ENCODE results near the gene FCRLB. TPM values are rescaled to one million over a fixed set of nuclear protein-coding genes. Genes with fewer than 3 reads are reported as not detected.
"Not testable (repeated sequence)": the region's sequence is repeated elsewhere in the genome, so short reads cannot be mapped to it uniquely, and the experiment has no call there.

Gene FCRLB
- polyA plus RNA-seq, 2 of the 4 experiments (the other 2 are of a cell fraction): 0.48 to 0.75 TPM

DNA sequence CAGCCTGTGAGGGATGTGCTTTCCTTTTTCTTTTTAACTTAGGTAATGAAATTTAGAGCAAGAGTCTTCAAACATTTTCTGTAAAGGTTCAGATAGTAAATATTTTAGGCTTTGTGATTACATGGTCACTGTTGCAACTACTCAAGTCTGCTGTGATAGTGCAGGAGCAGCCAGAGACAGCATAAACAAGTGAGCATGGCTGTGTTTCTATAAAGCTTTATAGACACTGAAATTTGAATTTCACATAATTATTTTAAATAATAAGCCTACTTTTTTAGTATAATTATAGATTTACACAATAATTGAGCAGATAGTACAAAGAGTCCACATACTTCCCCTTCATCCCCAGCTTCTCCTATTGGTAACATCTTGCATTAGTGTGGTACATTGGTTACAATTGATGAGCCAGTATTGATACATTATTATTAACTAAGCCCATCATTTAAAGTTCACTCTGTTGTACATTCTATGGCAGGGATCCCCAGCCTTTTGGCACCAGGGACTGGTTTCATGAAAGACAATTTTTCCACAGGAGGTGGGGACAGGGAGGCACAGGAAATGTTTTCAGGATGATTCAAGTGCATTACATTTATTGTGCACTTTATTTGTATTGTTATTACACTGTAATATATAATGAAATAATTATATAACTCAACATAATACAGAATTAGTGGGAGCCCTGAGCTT is 47.8 kb downstream of the FCRLB start:
- ChIA-PET POLR2A (no interaction called here), CTCF (no interaction called here)
- FAIRE-seq: no peak

DNA sequence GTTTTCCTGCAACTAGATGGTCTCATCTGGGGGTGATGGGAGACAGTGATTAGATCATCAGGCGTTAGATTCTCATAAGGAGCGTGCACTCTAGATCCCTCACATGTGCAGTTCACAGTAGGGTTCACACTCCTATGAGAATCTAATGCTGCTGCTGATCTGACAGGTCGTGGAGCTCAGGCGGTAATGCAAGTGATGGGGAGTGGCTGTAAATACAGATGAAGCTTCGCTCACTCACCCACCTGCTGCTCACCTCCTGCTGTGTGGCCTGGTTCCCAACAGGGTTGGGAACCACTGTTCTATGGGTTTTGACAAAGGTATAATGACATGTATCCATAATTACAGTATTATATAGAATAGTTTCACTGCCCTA is 48.3 kb downstream of the FCRLB start:
- DNase-seq (ENCODE audit: low read depth in 1 of 2, low spot score in 1 of 2); H3K4me1 ChIP-seq; H3K4me3 ChIP-seq; H3K4me2 ChIP-seq; ATAC-seq; H3K27ac ChIP-seq; FAIRE-seq; POLR2A ChIA-PET; CTCF ChIA-PET; H3K9me3 ChIP-seq: not testable (repeated sequence)
- 89% methylated on average over 5 of the region's 5 CpGs for WGBS (ENCODE audit: missing lambda C conversion rate)

More for the DNA sequence above, 47.8 kb downstream of the FCRLB start:
- DNase-seq (ENCODE audit: low read depth in 1 of 2, low spot score in 1 of 2): no peak
- TF ChIP-seq, protein P1, sequence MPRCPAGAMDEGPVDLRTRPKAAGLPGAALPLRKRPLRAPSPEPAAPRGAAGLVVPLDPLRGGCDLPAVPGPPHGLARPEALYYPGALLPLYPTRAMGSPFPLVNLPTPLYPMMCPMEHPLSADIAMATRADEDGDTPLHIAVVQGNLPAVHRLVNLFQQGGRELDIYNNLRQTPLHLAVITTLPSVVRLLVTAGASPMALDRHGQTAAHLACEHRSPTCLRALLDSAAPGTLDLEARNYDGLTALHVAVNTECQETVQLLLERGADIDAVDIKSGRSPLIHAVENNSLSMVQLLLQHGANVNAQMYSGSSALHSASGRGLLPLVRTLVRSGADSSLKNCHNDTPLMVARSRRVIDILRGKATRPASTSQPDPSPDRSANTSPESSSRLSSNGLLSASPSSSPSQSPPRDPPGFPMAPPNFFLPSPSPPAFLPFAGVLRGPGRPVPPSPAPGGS (IDR thresholded peaks at IDR 0.05): no peak
- TF ChIP-seq POLR2A (IDR thresholded peaks at IDR 0.05; ENCODE audit: low read length) (no peak), MYC (IDR thresholded peaks at IDR 0.05; ENCODE audit: borderline replicate concordance, low read length) (no peak), ZSCAN20 (CRISPR knock-in tag; IDR thresholded peaks at IDR 0.05) (no peak), NPAS2 (CRISPR knock-in tag; IDR thresholded peaks at IDR 0.05; ENCODE audit: borderline replicate concordance) (no peak), KDM5A (IDR thresholded peaks at IDR 0.05) (no peak), POLR2AphosphoS2 (conservative IDR thresholded peaks at IDR 0.05; ENCODE audit: low read length) (no peak), TP53 (CRISPR knock-in tag; IDR thresholded peaks at IDR 0.05) (no peak), CBX8 (IDR thresholded peaks at IDR 0.05) (no peak), ZNF302 (CRISPR knock-in tag; IDR thresholded peaks at IDR 0.05) (no peak)
- H3K4me1 ChIP-seq: peaks cover 10% of the 10 kb centered on the region; the same call in 1 of the 3 replicates
- H3K4me3 ChIP-seq: no peak overlapping the region
- ATAC-seq: no peak
- H3K4me2 ChIP-seq: no peak overlapping the region
- H3K9me3 ChIP-seq: no peaks in the 10 kb centered on the region
- H3K27ac ChIP-seq: no peak overlapping the region

DNA sequence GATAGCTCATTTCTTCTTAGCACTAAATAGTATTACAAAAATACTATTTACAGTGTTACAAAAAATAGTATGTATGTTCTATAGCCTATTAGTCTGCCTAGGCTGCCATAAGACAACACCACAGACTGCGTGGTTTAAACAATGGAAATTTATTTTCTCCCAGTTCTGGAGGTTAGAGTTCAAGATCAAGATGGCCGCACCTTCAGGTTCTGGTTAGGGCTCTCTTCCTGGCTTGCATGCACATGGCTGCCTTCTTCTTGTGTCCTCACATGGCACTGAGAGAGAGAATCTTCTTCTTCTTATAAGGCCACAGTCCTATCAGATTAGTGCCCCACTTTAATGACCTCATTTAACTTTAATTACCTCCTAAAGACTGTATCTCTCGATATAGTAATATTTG is 48.9 kb downstream of the FCRLB start:
- ChIA-PET CTCF (no interaction called here), POLR2A (no interaction called here)
- WGBS (ENCODE audit: missing lambda C conversion rate): 94% methylated on average over 3 of the region's 3 CpGs
- Histone ChIP-seq H3K4me1 (peaks cover 10% of the 10 kb centered on the region; the same call in 1 of the 3 replicates), H3K27ac (no peak overlapping the region), H3K9me3 (no peaks in the 10 kb centered on the region), H3K4me3 (no peak overlapping the region), H3K4me2 (no peak overlapping the region)
- ATAC-seq: no peak
- no peak for DNase-seq (ENCODE audit: low read depth in 1 of 2, low spot score in 1 of 2)
- TF ChIP-seq MYC (IDR thresholded peaks at IDR 0.05; ENCODE audit: borderline replicate concordance, low read length) (no peak), HDAC2 (IDR thresholded peaks at IDR 0.05) (no peak), CHD2 (IDR thresholded peaks at IDR 0.05; ENCODE audit: low read length, partially characterized antibody) (no peak), NPAS2 (CRISPR knock-in tag; IDR thresholded peaks at IDR 0.05; ENCODE audit: borderline replicate concordance) (no peak), EHMT2 (IDR thresholded peaks at IDR 0.05; ENCODE audit: low read depth) (no peak), SMC3 (IDR thresholded peaks at IDR 0.05) (no peak), HOXB13 (CRISPR knock-in tag; IDR thresholded peaks at IDR 0.05; ENCODE audit: low read depth) (no peak), HOXB5 (CRISPR knock-in tag; IDR thresholded peaks at IDR 0.05) (no peak)
- TF ChIP-seq, protein P2, sequence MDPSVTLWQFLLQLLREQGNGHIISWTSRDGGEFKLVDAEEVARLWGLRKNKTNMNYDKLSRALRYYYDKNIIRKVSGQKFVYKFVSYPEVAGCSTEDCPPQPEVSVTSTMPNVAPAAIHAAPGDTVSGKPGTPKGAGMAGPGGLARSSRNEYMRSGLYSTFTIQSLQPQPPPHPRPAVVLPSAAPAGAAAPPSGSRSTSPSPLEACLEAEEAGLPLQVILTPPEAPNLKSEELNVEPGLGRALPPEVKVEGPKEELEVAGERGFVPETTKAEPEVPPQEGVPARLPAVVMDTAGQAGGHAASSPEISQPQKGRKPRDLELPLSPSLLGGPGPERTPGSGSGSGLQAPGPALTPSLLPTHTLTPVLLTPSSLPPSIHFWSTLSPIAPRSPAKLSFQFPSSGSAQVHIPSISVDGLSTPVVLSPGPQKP (IDR thresholded peaks at IDR 0.05; ENCODE audit: low read depth, low read length): no peak
- TF ChIP-seq, protein P3, sequence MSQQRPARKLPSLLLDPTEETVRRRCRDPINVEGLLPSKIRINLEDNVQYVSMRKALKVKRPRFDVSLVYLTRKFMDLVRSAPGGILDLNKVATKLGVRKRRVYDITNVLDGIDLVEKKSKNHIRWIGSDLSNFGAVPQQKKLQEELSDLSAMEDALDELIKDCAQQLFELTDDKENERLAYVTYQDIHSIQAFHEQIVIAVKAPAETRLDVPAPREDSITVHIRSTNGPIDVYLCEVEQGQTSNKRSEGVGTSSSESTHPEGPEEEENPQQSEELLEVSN (IDR thresholded peaks at IDR 0.05; ENCODE audit: borderline replicate concordance, low read depth): no peak
- no peak for FAIRE-seq

DNA sequence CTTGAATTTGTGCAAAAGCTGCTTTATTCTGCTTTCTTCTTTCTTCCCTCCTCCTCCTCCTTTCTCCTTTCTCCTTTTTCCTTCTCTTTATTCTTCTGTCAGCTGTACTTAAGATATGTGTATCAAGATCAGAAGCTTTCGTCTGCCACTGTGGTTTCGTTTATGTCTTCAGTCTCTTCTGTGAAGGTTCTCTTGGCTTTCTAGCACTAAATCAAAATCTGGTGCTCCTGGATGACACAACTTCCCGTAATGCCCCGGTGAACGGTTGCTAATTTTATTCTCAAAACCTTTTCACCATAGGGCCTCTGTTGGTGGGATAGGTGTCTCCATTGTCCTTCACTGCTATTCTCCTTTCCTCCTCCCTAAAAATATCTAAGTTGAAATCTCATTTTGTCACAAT is 49.8 kb downstream of the FCRLB start:
- DNase-seq (ENCODE audit: low read depth in 1 of 2, low spot score in 1 of 2) (no peak), ATAC-seq (no peak), FAIRE-seq (no peak)
- H3K4me1 ChIP-seq: peaks cover 10% of the 10 kb centered on the region; the same call in 1 of the 3 replicates
- 84% methylated on average over 5 of the region's 5 CpGs for WGBS (ENCODE audit: missing lambda C conversion rate)
- no peak overlapping the region for H3K4me2 ChIP-seq
- no peaks in the 10 kb centered on the region for H3K9me3 ChIP-seq
- no peak overlapping the region for H3K27ac ChIP-seq
- H3K4me3 ChIP-seq: no peak overlapping the region
- ChIA-PET POLR2A (no interaction called here), CTCF (interaction anchor here (2.0 kb wide), 1 partner anchor 22 kb away, joined by 8 read pairs; no protein-coding TSS in a partner anchor)
- TF ChIP-seq ZFP36 (IDR thresholded peaks at IDR 0.05; ENCODE audit: borderline replicate concordance, partially characterized antibody): no peak
- TF ChIP-seq, protein P4, sequence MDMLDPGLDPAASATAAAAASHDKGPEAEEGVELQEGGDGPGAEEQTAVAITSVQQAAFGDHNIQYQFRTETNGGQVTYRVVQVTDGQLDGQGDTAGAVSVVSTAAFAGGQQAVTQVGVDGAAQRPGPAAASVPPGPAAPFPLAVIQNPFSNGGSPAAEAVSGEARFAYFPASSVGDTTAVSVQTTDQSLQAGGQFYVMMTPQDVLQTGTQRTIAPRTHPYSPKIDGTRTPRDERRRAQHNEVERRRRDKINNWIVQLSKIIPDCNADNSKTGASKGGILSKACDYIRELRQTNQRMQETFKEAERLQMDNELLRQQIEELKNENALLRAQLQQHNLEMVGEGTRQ (IDR thresholded peaks at IDR 0.05): no peak
- TF ChIP-seq, protein P5, sequence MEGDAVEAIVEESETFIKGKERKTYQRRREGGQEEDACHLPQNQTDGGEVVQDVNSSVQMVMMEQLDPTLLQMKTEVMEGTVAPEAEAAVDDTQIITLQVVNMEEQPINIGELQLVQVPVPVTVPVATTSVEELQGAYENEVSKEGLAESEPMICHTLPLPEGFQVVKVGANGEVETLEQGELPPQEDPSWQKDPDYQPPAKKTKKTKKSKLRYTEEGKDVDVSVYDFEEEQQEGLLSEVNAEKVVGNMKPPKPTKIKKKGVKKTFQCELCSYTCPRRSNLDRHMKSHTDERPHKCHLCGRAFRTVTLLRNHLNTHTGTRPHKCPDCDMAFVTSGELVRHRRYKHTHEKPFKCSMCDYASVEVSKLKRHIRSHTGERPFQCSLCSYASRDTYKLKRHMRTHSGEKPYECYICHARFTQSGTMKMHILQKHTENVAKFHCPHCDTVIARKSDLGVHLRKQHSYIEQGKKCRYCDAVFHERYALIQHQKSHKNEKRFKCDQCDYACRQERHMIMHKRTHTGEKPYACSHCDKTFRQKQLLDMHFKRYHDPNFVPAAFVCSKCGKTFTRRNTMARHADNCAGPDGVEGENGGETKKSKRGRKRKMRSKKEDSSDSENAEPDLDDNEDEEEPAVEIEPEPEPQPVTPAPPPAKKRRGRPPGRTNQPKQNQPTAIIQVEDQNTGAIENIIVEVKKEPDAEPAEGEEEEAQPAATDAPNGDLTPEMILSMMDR (IDR thresholded peaks at IDR 0.05): no peak

Measured in A549 (cell line).